SK-N-SH (cell line): ENCODE results near the gene ERICH3. TPM values are rescaled to one million over a fixed set of nuclear protein-coding genes. Genes with fewer than 3 reads are reported as not detected.

Experiments
- CTCF ChIA-PET: fragments of 300-600, 350-600 bp; formaldehyde crosslinking; extraction: SDS; loops from one replicate; lab custom pipeline; 2021; lab: Yijun Ruan, JAX
- POLR2A ChIA-PET: fragments of 350-600 bp; sonication (Branson Sonifier 250); formaldehyde crosslinking; extraction: SDS; loops from one replicate; lab custom pipeline; 2020; ENCODE audit warnings: antibody characterized with exemption, inconsistent platforms; lab: Yijun Ruan, JAX
- DNase-seq: peaks from one replicate; pipeline ENCODE4 v3.0.0; 2012
- H2AFZ ChIP-seq: fragments of 200-600 bp; sonication (generic); 2 replicates; pipeline ENCODE4 v1.8.1; 2016; ENCODE audit warnings: antibody characterized with exemption, mild to moderate bottlenecking, low read depth
- H3F3A ChIP-seq: fragments of 200-600 bp; sonication (generic); replicated peaks from 2 replicates; pipeline ENCODE3; 2016; ENCODE audit warnings: antibody characterized with exemption, mild to moderate bottlenecking; ENCODE audit not compliant: insufficient read depth
- H3K27ac ChIP-seq, 2 experiments: fragments of 200-500 bp in 1 of 2; fragments of 200-600 bp in 1 of 2; sonication (Bioruptor generic) in 1 of 2; sonication (generic), shearing (Covaris generic) in 1 of 2; 2 replicates each; pipeline versions ENCODE4 v1.5.1 to v1.6.1; 2014 to 2016; ENCODE audit warnings: low read depth in 2 of 2, inconsistent platforms in 1 of 2, low read length in 1 of 2, mild to moderate bottlenecking in 1 of 2, mixed read lengths in 1 of 2
- H3K27me3 ChIP-seq: fragments of 200-600 bp; sonication (generic), shearing (Covaris generic); 2 replicates; pipeline ENCODE4 v1.6.1; 2016; ENCODE audit warnings: mixed run types; ENCODE audit not compliant: insufficient read depth
- H3K36me3 ChIP-seq, 2 experiments: fragments of 200-500 bp in 1 of 2; fragments of 200-600 bp in 1 of 2; sonication (Bioruptor generic) in 1 of 2; sonication (generic) in 1 of 2; replicated peaks in 1 of 2; 2 replicates each; pipeline versions ENCODE3 to v1.5.1; 2014 to 2016; ENCODE audit warnings: low read length in 1 of 2, mild to moderate bottlenecking in 1 of 2; ENCODE audit not compliant: insufficient read depth in 2 of 2, control insufficient read depth in 1 of 2
- H3K4me1 ChIP-seq, 2 experiments: fragments of 200-500 bp in 1 of 2; fragments of 200-600 bp in 1 of 2; sonication (Bioruptor generic) in 1 of 2; sonication (generic), shearing (Covaris generic) in 1 of 2; 2 replicates each; pipeline versions ENCODE4 v1.5.1 to v1.6.1; 2014 to 2016; ENCODE audit warnings: low read depth in 1 of 2, low read length in 1 of 2, mixed run types in 1 of 2; ENCODE audit not compliant: insufficient read depth in 2 of 2, control insufficient read depth in 1 of 2
- H3K4me2 ChIP-seq: fragments of 200-600 bp; sonication (generic), shearing (Covaris generic); 2 replicates; pipeline ENCODE4 v1.6.1; 2017; ENCODE audit warnings: mixed run types
- H3K4me3 ChIP-seq, 2 experiments: fragments of 200-500 bp in 1 of 2; fragments of 200-600 bp in 1 of 2; sonication (Bioruptor generic) in 1 of 2; sonication (generic), shearing (Covaris generic) in 1 of 2; 2 replicates each; pipeline versions ENCODE4 v1.5.1 to v1.8.1; 2014 to 2016; ENCODE audit warnings: low read depth in 2 of 2, inconsistent platforms in 1 of 2, low read length in 1 of 2, mild to moderate bottlenecking in 1 of 2, mixed read lengths in 1 of 2, moderate library complexity in 1 of 2
- H3K79me2 ChIP-seq: fragments of 200-600 bp; sonication (generic); 2 replicates; pipeline ENCODE4 v1.8.1; 2017; ENCODE audit warnings: mild to moderate bottlenecking; ENCODE audit not compliant: insufficient read depth
- H3K9ac ChIP-seq: fragments of 200-600 bp; sonication (generic); 2 replicates; pipeline ENCODE4 v1.6.1; 2017; ENCODE audit warnings: mixed run types
- H3K9me2 ChIP-seq: fragments of 200-600 bp; sonication (generic); 2 replicates; pipeline ENCODE4 v1.6.1; 2017; ENCODE audit warnings: mixed run types
- H3K9me3 ChIP-seq: fragments of 200-600 bp; sonication (generic); 2 replicates; pipeline ENCODE4 v1.6.1; 2017; ENCODE audit warnings: mixed run types, mild to moderate bottlenecking, moderate library complexity
- H4K20me1 ChIP-seq: fragments of 200-600 bp; sonication (generic); 2 replicates; pipeline ENCODE4 v1.6.1; 2017; ENCODE audit warnings: mild to moderate bottlenecking, mixed run types; ENCODE audit not compliant: insufficient read depth
- ELF1 ChIP-seq: IDR thresholded peaks from 2 replicates; pipeline ENCODE4 v1.4.0; 2012
- EZH2phosphoT487 ChIP-seq: fragments of 200-600 bp; sonication (generic); IDR thresholded peaks from 2 replicates; pipeline ENCODE4 v1.6.1; 2017; ENCODE audit warnings: low read depth, mixed run types, mild to moderate bottlenecking, antibody characterized with exemption, moderate library complexity, borderline replicate concordance
- FOXJ3 ChIP-seq: sonication (generic); formaldehyde crosslinking; IDR thresholded peaks from 2 replicates; pipeline ENCODE4 v1.5.1; 2020; ENCODE audit warnings: mild to moderate bottlenecking, missing genetic modification reagents
- FOXM1 ChIP-seq: IDR thresholded peaks from 2 replicates; pipeline ENCODE4 v1.4.0; 2012; ENCODE audit warnings: low read depth, mild to moderate bottlenecking
- GABPA ChIP-seq: IDR thresholded peaks from 2 replicates; pipeline ENCODE4 v1.4.0; 2012; ENCODE audit warnings: low read depth, mild to moderate bottlenecking
- IRF3 ChIP-seq: fragments of 150-350 bp; IDR thresholded peaks from 2 replicates; pipeline ENCODE4 v1.6.1; 2016; ENCODE audit warnings: mild to moderate bottlenecking, low read depth, low read length
- JUND ChIP-seq: IDR thresholded peaks from 2 replicates; pipeline ENCODE4 v1.4.0; 2012
- MAX ChIP-seq: IDR thresholded peaks from 2 replicates; pipeline ENCODE4 v1.4.0; 2012; ENCODE audit warnings: low read depth
- MEF2A ChIP-seq: IDR thresholded peaks from 2 replicates; pipeline ENCODE4 v1.4.0; 2012; ENCODE audit warnings: low read depth, borderline replicate concordance
- MXI1 ChIP-seq: IDR thresholded peaks from 2 replicates; pipeline ENCODE4 v1.6.1; 2012; ENCODE audit warnings: mild to moderate bottlenecking, low read depth, low read length, improper control_type of control experiment
- PBX3 ChIP-seq: IDR thresholded peaks from 2 replicates; pipeline ENCODE4; 2012
- POLR2AphosphoS5 ChIP-seq: IDR thresholded peaks from 2 replicates; pipeline ENCODE4 v1.6.1; 2012; ENCODE audit warnings: low read depth, low read length
- SIN3A ChIP-seq: IDR thresholded peaks from 2 replicates; pipeline ENCODE4 v1.6.1; 2012; ENCODE audit warnings: low read depth, mild to moderate bottlenecking, low read length, moderate library complexity, borderline replicate concordance
- SMC3 ChIP-seq: IDR thresholded peaks from 2 replicates; pipeline ENCODE4 v1.6.1; 2012; ENCODE audit warnings: low read depth, low read length, improper control_type of control experiment
- TEAD4 ChIP-seq: IDR thresholded peaks from 2 replicates; pipeline ENCODE4 v1.4.0; 2012; ENCODE audit warnings: mild to moderate bottlenecking, borderline replicate concordance; ENCODE audit not compliant: insufficient read depth
- USF2 ChIP-seq: fragments of 150-350 bp; IDR thresholded peaks from 2 replicates; pipeline ENCODE4 v1.6.1; 2017; ENCODE audit warnings: antibody characterized with exemption, low read length, low read depth, borderline replicate concordance
- ZBTB33 ChIP-seq: IDR thresholded peaks from 2 replicates; pipeline ENCODE4 v1.4.0; 2012; ENCODE audit warnings: low read depth, borderline replicate concordance
- WGBS: methylation state at CpG from one replicate; pipeline ENCODE4 v1.1.6; 2017; ENCODE audit warnings: low lambda C conversion rate; 5-methylcytosine and 5-hydroxymethylcytosine counted together
- polyA plus RNA-seq, 3 experiments: library from polyadenylated mRNA; depleted of rRNA; stranded (reverse); fragments of >200 nt; gene quantifications; 2 replicates each; pipeline ENCODE4 v1.2.3, GENCODE V29; 2012

ERICH3 gene
- polyA plus RNA-seq, 1 of the 3 experiments (the other 2 are of a cell fraction) = not detected

- TF ChIP-seq ZBTB33 = no peak
Measured at GRCh38 chr1:74681001-74681400, 7.4 kb upstream of the ERICH3 start (continued).

GRCh38 chr1:74679811-74680210 lies 6.2 kb upstream of the ERICH3 start:
- no peaks in the 10 kb centered on the region for H3K9me3 ChIP-seq
- no peak overlapping the region for H3K27ac ChIP-seq
- H3K9ac ChIP-seq = no peak overlapping the region
- no peaks in the 10 kb centered on the region for H3K27me3 ChIP-seq
- H4K20me1 ChIP-seq = no peaks in the 10 kb centered on the region
- 54% methylated on average over 2 of the region's 2 CpGs for WGBS
- H3K4me1 ChIP-seq = no peaks in the 10 kb centered on the region
- no peaks in the 10 kb centered on the region for H3K79me2 ChIP-seq
- H2AFZ ChIP-seq = no peak overlapping the region
- no peak overlapping the region for H3K4me2 ChIP-seq
- no peaks in the 10 kb centered on the region for H3K36me3 ChIP-seq
- DNase-seq = no peak
- TF ChIP-seq GABPA = no peak
- no peak for TF ChIP-seq SIN3A
- TF ChIP-seq FOXJ3 (CRISPR knock-in tag) = no peak
- TF ChIP-seq ZBTB33 = no peak
- no peak for TF ChIP-seq JUND
- TF ChIP-seq MXI1 = no peak
- TF ChIP-seq FOXM1 = no peak
- no peak overlapping the region for H3K4me3 ChIP-seq
- no peaks in the 10 kb centered on the region for H3F3A ChIP-seq
- ChIA-PET CTCF (interaction anchor here (0.9 to 2.6 kb wide), 3 partner anchors 10 to 173 kb away, joined by 3 to 15 read pairs (median 3); no protein-coding TSS in a partner anchor), POLR2A (no interaction called here)
- H3K9me2 ChIP-seq = no peaks in the 10 kb centered on the region

GRCh38 chr1:74677926-74678325 lies 4.3 kb upstream of the ERICH3 start:
- no peaks in the 10 kb centered on the region for H3K79me2 ChIP-seq
- H4K20me1 ChIP-seq = no peaks in the 10 kb centered on the region
- POLR2A ChIA-PET = no interaction called here
- no peak for TF ChIP-seq ELF1
- TF ChIP-seq TEAD4 = no peak
- TF ChIP-seq POLR2AphosphoS5 = no peak
- no peak for TF ChIP-seq PBX3
- TF ChIP-seq EZH2phosphoT487 = no peak
- no peak for TF ChIP-seq MEF2A
- TF ChIP-seq JUND = no peak
- no peak for TF ChIP-seq MAX
- no peak for TF ChIP-seq USF2
- TF ChIP-seq IRF3 = no peak
- TF ChIP-seq FOXJ3 (CRISPR knock-in tag) = no peak
- TF ChIP-seq SMC3 = no peak
- TF ChIP-seq, all 33 proteins: peak for 0
- Histone ChIP-seq H3K9me3 (no peaks in the 10 kb centered on the region), H3K9me2 (no peaks in the 10 kb centered on the region), H3K4me2 (no peak overlapping the region), H3K36me3 (no peaks in the 10 kb centered on the region), H3K27ac (no peak overlapping the region), H3K4me3 (no peak overlapping the region), H3K9ac (no peak overlapping the region), H3K4me1 (no peaks in the 10 kb centered on the region), H3K27me3 (no peaks in the 10 kb centered on the region; the same call in 1 of the 2 replicates), H2AFZ (no peak overlapping the region), H3F3A (no peaks in the 10 kb centered on the region)
- CTCF ChIA-PET = no interaction called here
- no peak for DNase-seq
